ENCODE measurements around the gene PTGDR.

The PTGDR gene

DNA sequence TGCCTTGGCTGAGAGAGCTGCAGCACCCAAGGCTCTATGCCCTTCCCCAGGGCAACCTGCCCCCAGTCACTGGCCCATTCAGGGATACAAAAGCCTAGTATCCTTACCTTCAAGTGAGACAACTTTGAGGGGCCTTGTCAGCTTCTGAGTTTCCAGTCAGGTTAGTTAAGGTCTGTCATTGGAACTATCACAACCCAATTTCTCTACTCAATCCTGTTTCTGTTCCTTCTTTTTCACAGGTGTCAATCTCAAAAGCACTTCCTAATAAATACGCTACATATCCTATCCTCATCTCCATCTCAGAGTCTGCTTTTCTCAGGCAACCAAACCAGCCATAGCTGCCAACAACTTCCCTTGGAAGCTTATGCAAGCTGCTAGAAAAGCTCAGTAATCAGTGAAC is 4.9 kb upstream of the PTGDR start:
- DNase-seq (ENCODE audit: low spot score) = no peak
- TF ChIP-seq, protein P1, sequence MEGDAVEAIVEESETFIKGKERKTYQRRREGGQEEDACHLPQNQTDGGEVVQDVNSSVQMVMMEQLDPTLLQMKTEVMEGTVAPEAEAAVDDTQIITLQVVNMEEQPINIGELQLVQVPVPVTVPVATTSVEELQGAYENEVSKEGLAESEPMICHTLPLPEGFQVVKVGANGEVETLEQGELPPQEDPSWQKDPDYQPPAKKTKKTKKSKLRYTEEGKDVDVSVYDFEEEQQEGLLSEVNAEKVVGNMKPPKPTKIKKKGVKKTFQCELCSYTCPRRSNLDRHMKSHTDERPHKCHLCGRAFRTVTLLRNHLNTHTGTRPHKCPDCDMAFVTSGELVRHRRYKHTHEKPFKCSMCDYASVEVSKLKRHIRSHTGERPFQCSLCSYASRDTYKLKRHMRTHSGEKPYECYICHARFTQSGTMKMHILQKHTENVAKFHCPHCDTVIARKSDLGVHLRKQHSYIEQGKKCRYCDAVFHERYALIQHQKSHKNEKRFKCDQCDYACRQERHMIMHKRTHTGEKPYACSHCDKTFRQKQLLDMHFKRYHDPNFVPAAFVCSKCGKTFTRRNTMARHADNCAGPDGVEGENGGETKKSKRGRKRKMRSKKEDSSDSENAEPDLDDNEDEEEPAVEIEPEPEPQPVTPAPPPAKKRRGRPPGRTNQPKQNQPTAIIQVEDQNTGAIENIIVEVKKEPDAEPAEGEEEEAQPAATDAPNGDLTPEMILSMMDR (IDR thresholded peaks at IDR 0.05; ENCODE audit: extremely low read depth, insufficient read depth, missing control alignments) = no peak
- in situ Hi-C loops (cut with MboI; ENCODE audit: low pct_unique_long_range_greater_than_20kb, low sequenced_read_pairs, unreplicated experiment) = no loop called here

DNA sequence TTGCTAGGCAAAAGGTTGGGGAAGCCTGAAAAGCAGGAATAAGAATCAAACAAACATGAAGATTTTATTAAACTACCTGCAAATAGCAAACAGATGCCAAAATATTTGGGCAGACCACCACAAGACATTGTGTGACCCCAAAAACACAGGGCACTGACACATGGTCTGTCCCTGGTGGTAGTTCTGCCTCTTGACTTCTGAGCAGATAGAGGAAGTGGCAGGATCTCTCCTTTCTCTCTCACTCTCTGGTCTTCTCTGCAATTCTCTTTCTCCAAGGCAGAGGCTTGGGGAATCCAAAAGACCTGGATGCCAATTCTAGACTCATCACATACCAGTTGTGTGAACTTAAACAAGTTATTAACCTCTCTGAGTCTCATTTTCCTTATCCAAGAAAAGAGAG is 4.3 kb upstream of the PTGDR start:
- no peak for DNase-seq (ENCODE audit: low spot score)
- in situ Hi-C loops (cut with MboI; ENCODE audit: low pct_unique_long_range_greater_than_20kb, low sequenced_read_pairs, unreplicated experiment) = no loop called here
- TF ChIP-seq, protein P1 (IDR thresholded peaks at IDR 0.05; ENCODE audit: extremely low read depth, insufficient read depth, missing control alignments) = no peak

DNA sequence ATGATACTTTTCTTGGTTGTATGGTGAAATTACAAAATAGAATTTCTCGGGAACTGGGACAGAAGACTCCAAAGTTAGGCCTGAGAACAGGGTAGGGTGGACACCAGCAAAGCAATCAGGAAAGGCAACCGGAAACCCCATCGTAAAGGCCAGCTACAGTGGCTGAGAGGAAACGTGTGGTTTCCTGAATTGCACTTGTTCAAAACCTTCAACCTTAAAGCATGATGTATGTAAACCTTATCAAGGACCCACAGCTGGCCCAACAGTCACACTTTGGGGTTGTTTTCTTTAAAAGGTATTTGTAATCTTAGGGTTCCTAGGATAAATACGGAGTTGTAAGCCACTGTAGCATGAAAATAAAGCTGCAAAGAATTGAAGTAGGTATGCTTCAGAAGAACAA is 2.2 kb upstream of the PTGDR start:
- in situ Hi-C loops (cut with MboI; ENCODE audit: low pct_unique_long_range_greater_than_20kb, low sequenced_read_pairs, unreplicated experiment) = no loop called here
- no peak for DNase-seq (ENCODE audit: low spot score)
- TF ChIP-seq, protein P1 (IDR thresholded peaks at IDR 0.05; ENCODE audit: extremely low read depth, insufficient read depth, missing control alignments) = no peak

DNA sequence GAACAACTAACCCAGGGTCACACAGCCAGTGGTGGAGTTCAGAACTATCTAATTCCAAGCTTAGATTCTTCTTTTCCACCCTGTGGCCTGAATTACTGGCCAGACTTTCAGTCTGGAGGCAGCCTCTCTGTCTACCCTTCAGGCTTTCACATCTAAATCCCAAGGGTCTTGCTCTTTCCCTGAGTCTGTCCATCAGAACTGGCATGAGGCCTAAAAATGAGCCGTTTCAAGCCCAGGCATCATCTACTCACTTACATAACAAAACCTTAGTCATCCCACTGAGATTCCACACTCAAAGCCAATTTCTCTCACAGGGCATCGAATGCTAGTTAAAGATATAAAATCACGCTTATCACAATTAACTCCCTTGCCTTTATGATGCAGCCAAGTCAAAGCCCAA is 1.3 kb upstream of the PTGDR start:
- DNase-seq (ENCODE audit: low spot score) = no peak
- in situ Hi-C loops (cut with MboI; ENCODE audit: low pct_unique_long_range_greater_than_20kb, low sequenced_read_pairs, unreplicated experiment) = no loop called here
- TF ChIP-seq, protein P1 (IDR thresholded peaks at IDR 0.05; ENCODE audit: extremely low read depth, insufficient read depth, missing control alignments) = no peak

DNA sequence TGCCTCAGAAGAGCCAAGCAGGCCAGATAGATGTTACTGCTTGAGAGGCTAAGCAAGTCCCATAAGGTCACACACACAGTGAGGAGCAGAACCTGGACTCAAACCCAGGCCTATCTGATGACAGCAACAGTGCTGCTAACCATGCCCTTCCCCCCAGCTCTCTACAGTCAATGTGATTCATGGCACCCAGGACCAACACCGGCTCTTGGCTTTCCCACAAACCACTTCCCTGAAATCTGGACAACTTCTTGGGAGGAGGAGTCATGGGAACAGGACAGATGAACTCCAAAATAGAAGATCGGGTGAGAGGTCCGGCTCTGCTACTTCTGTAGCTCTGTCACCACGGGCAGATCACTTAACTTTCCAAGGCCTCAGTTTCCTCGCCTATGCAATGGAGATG is 716 bp upstream of the PTGDR start:
- no peak for DNase-seq (ENCODE audit: low spot score)
- in situ Hi-C loops (cut with MboI; ENCODE audit: low pct_unique_long_range_greater_than_20kb, low sequenced_read_pairs, unreplicated experiment) = no loop called here
- TF ChIP-seq, protein P1 (IDR thresholded peaks at IDR 0.05; ENCODE audit: extremely low read depth, insufficient read depth, missing control alignments) = no peak

DNA sequence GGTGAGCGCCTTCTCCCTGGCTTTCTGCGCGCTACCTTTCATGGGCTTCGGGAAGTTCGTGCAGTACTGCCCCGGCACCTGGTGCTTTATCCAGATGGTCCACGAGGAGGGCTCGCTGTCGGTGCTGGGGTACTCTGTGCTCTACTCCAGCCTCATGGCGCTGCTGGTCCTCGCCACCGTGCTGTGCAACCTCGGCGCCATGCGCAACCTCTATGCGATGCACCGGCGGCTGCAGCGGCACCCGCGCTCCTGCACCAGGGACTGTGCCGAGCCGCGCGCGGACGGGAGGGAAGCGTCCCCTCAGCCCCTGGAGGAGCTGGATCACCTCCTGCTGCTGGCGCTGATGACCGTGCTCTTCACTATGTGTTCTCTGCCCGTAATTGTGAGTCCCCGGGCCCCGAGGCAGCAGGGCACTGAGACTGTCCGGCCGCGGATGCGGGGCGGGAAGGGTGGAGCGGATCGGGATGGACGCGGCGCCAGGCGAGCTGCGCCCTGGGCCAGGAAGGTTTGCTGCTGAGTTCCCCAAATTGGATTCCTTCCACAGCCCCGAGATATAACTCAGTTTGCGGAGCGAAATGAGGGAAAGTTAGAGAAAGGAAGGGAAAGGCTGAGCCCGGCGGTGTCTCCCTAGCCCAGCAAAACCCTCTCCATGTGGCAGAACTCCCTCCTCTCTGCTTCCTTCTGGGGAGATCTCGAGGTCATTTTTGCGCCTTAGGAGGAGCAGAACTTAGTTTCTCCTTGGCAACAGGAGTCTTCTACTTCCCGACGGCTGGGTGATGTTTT is 972 bp downstream of the PTGDR start:
- no peak for DNase-seq (ENCODE audit: low spot score)
- TF ChIP-seq, protein P1 (IDR thresholded peaks at IDR 0.05; ENCODE audit: extremely low read depth, insufficient read depth, missing control alignments) = no peak
- in situ Hi-C loops (cut with MboI; ENCODE audit: low pct_unique_long_range_greater_than_20kb, low sequenced_read_pairs, unreplicated experiment) = no loop called here
